ENCODE data around the gene ZNF423.
A peak's percentile ranks its signal among the peaks of the same experiment; 100 is the strongest.
"Not testable (repeated sequence)": the region's sequence is repeated elsewhere in the genome, so short reads cannot be mapped to it uniquely, and the experiment has no call there.

Gene ZNF423

DNA sequence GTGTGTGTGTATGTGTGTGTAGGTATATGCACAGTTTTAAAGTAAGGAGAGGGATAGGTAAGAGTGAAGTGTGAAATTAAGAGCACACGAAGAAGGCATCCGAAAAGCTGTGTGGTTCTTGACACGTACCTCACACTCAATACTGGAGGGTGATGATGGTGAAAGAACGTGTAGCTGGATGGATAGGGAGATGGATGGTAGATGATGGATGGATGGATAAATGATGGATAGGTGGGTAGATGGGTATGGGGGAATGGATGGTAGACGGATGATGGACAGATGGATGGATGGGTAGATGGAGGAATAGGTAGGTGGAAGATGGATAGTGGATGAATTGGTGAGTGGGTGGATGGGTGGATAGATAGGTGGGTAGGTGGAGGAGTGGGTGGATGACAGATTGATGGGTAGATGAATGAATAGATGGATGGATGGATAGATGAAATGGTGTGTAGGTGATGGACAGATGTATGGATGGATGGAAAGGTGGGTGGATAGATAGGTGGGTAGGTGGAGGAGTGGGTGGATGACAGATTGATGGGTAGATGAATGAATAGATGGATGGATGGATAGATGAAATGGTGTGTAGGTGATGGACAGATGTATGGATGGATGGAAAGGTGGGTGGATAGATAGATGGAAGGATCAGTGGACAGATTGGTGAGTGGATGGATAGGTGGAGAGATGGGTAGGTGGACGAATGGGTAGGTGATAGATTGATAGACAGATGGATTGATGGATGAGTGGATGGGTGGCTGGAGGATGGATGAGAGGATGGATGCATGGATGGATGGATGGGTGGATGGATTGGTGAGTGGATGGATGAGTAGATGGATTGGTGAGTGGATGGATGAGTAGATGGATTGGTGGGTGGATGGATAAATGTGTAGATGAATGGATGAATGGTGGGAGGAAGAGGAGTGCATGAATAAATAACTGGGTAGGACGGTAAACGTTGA lies 349.6 kb downstream of the ZNF423 start:
- not testable (repeated sequence) for ATAC-seq, DNase-seq

DNA sequence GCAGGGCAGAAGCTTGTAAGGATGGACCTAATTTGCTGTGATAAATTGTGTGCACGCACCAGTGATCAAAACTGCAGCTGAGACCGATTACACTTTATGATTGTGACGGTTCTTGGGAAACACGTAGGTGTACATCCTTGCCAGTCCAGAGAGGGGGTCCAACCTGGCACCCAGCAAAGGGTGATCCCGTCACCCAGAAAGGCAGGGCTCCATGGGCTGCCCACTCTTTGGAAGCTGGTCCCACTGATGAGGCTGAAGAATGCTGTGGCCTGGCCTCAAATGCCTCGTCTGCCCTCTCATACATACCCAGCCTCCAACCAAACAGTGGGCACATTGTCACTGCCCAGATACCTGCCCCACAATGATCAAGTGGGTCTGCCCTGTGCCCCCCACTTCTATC lies 350.4 kb downstream of the ZNF423 start:
- no peak for ATAC-seq
- no peak for DNase-seq

DNA sequence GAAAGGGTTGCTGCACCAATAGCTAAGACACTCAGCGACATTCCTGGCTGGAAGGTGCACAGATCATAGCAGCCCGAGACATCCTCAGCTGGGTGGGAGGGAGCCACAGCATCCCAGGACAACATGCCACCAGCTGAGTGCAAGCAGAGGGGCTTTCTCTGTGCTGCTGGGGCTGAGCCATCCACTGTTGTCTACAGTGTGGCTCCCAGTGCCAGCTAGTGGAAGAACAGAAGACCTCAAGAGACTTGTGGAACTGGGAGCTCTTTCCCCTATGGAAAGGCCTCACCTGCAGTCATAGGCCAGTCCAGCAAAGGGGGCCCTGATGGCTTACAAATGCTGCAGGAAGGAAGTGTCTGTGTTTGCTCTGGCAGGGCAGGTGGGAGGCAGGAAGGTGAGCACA lies 351.3 kb downstream of the ZNF423 start:
- ATAC-seq (no peak), DNase-seq (no peak)

DNA sequence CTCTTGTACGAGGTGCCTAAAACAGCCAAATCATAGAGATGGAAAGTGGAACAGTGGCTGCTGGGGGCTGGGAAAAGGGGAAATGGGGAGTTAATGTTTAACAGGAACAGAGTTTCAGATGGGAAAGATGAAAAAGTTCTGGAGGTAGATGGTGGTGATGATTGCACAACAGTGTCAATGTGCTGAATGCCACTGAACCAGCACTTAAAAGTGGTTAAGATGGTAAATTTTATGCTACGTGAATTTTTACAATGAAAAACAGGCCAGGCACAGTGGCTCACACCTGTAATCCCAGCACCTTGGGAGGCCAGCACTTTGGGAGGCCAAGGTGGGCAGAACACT lies 351.9 kb downstream of the ZNF423 start:
- DNase-seq, result no peak
- ATAC-seq, result no peak

DNA sequence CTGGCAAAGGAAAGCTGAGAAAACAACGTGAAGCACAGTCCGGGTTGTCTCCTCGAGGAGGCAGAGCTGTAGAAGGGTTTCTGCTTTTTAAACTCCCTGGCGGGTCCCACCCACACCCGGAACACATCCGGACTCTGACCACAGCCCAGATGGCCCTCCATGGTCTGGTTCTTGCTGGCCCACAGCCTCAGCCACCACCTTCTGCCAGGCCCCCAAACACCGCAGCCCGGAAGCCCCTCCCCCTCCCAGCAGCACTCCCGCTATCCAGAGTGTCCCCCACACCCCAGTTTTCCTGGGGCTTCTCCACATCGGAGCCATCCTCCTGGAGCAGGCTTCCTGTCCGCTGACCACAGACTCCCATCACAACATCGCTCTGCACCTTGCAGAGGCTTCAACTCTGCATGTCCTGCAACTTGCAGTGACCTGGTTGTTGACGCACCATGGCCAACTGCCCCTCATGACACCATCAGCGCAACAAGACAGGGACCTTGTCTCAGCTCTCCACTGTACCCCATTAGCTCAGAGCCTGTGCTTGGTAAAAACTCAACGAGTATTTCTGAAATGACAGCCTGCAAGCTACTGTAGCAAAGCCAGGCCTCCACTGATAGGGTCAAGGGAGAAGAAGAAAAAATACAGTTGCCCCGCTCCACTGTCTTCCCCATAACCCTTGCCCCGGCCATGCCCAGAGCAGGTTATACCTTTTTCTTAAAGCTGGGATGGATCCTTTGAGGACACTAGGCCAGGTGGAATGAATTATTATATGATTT lies 352.5 kb downstream of the ZNF423 start:
- ATAC-seq (no peak), DNase-seq (no peak)

DNA sequence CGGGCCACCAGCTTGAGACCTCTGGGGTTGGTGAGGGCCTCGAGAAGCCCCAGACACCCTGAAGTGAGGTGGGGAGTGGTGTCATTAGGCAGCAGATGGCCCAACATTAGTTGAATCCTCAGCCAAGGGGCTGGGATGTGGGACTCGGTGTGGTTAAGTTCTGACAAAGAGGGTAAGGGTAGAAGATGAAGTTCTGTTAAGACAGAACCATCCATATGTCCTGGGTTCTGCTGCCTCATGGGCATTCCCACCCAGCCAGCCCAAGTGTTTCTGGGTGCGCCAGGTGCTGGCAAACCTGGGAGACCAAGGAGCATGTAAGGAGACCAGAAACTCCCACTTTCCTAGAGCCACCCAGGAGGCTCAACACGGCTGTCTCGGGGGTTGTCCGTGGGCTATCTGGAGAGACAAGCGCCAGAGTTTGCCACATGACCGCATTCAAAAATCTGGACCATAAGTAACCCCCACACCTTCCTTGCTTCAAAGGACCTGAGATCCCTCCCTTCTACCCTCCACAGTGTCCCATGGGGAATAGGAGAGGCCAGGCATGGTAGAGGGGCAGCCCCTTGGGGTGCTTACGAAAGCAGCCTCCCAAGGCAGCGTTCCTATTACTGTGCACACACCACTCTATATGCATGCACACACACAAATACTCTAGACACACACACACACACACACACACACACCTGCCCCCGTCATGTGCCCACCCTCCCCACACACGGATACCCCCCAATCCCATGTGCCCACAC lies 353.6 kb downstream of the ZNF423 start:
- DNase-seq (no peak), ATAC-seq (no peak)

DNA sequence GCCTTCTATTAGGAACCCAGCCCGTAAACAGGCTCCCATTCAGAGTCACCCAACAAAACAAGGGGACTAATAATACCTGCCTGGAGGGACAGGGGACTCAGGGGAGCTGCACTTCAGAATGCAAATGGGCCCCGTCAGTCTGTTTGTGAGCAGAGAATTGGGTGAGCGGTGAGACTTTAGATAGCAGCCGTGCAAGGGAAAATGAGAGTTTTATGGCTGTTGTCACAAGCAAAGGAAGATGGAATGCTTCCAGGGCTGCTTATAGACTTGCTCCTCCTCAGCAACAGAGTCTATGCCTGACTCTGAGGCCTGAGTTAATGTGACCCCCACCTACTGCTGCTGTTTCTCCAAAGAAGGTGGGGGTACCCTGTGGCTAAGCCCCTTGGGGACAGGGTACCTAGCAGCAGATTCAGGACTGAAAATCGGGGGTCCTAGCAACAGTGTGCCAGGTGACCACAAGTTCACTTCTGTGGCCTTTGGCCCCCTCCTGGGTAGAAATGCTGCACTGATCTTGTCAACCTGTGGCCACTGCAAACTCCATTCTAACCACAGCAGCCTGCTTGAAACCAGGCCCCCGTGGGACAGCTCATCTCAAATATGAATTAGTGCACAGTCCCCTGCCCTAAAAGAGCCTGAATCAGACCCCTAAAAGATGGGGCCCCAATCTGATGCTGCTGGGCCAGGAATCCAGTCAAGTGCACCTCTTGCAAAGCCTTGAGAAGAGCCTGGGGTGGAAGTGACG lies 355.9 kb downstream of the ZNF423 start:
- ATAC-seq (no peak), DNase-seq (no peak)

DNA sequence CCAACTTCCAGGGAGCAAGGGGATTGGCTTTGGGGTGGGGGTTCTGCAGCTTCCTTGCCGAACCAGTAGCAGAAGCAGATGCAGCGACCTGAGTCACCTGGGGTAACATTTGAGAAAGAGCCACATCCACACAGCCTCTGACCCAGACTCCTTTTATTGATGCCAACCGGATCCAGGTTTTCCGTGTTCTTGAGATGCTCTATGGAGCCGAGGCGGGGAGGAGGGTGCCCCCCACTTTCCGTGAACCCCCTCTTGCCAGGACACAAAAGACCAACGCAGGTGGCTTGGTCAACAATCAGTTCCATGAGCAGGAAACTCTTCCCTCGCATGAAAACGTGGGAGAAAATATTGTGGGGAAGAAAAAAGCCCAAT lies 356.5 kb downstream of the ZNF423 start:
- no peak for DNase-seq
- no peak for ATAC-seq

DNA sequence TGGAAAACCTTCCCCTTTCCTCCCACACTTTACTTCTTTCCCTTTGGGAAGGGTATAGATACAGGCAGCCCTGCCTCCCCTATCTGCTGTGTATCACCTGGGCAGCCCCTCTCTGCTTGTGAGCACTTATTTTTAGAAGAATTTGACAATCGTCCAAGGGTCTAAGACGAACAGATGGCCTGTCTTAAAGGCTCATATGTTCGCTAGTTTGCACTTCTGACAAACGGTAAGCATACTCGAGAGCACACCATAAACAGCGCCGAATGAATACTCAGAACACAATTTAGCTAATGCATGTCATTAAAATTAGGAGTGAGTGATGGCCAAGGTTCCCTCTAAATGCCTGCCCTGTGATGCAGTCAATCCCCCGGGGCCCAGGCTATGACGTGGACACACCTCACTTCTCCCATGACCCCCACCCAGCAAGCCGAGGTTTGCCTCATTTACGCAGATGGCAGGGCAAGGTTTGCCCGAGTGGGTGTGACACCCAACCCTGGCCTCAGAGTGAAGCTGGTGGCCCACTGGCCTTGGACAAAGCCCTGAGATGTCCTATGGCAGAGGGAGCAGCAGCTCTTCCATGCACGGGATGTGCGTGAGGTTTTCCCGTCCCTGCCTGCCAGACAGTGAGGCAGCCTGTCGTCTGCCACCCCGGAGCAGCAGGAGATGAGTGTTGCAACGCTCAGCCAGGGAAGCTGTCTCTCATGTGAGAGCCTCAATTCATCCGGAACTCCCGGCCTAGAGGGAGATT lies 357.1 kb downstream of the ZNF423 start:
- DNase-seq, result no peak

DNA sequence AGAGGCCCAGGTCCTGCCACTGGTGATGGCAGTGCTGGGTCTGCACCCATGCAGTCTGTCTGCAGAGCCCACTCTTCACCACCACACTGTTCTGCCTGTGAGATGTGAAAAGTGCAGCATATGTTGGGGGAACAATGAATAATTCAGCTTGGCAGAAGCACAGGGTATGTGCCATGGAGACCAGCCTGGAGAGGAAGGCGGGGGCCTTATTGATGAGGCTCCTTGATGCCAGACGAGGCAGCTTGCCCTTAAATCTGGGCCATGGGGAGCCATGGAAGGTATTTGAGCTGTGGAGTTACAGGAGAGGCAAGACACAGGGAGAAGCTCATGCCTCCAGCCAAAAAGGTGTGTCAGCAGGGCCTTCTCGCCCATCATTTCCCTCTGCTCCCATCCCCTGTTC lies 357.6 kb downstream of the ZNF423 start:
- ATAC-seq, result no peak

More for the DNA sequence above, 357.1 kb downstream of the ZNF423 start:
- ATAC-seq, result no peak

DNA sequence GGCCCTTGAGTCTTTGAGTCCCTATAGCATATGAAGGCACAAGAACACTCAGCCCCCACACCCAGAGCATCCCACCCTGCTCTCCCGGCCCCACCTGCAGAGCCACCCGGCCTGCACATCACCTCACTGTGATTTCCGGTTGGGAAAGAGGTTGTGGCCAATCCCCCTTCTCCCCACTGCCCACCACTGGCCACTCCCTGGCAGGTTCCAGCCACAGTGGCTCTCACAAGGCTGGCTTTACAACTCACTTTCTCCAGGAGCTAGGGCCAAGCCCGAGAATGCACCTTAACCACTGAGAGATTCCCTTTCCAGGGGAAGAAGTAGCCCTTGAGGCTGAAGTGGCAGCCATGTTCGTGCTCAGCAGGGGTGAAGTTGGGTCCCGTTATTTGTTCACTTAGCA lies 358.4 kb downstream of the ZNF423 start:
- no peak for DNase-seq
- no peak for ATAC-seq

More for the DNA sequence above, 357.6 kb downstream of the ZNF423 start:
- DNase-seq, result no peak

DNA sequence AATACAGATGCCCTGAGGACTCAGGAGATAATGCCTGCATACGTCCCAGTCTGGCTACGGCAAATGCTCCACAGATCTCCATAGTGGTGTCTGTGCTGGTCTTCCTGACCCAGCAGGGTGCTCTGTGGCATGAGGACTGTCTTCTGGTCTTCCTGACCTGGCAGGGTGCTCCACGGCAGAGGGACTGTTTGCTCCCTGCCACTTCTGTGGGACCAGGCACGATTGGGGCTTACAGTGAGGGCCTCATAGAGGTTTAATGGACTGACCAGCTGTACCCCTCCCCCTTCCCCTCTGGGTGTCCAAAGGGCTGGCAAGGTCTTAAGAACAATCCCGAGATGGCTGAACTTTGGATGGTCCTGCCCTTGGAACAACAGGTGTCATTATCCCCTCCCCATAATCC lies 359.3 kb downstream of the ZNF423 start:
- ATAC-seq, result no peak

DNA sequence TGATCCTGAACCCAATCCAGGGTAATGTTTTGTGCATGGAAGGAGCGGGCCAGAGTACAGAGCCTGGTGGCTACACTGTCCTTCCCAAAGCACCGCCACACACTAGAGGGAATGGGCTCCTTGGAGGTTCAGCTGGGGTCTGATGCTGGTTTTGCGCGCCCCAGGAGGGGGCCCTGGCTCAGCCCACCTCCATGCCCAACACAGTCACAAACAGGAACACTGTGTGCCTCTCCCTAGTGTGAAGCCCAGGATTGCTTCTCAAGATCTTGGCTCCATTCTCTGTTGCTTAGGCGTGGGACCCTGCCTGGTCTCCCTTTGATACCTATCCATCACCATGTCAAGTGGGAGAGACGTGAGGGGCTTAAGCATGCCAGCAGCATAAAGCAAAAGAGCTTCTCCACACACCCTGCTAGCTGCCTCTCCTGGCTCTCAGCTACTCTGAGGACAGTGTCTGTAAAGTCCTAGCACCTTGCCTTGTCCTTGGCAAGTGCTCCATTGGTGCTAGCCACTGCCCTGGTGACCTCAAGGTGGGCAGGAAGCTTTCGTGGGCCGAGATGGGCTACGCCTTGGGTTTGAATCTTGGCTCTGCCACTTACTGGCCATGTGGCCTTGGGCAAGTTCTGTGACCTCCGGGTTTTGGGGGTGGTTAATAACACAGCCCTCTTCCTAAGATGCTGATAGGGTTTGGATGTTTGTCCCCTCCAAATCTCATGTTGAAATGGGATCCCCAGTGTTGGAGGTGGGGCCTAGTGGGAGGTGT lies 360.1 kb downstream of the ZNF423 start:
- no peak for DNase-seq
- no peak for ATAC-seq

More for the DNA sequence above, 359.3 kb downstream of the ZNF423 start:
- DNase-seq, result no peak

DNA sequence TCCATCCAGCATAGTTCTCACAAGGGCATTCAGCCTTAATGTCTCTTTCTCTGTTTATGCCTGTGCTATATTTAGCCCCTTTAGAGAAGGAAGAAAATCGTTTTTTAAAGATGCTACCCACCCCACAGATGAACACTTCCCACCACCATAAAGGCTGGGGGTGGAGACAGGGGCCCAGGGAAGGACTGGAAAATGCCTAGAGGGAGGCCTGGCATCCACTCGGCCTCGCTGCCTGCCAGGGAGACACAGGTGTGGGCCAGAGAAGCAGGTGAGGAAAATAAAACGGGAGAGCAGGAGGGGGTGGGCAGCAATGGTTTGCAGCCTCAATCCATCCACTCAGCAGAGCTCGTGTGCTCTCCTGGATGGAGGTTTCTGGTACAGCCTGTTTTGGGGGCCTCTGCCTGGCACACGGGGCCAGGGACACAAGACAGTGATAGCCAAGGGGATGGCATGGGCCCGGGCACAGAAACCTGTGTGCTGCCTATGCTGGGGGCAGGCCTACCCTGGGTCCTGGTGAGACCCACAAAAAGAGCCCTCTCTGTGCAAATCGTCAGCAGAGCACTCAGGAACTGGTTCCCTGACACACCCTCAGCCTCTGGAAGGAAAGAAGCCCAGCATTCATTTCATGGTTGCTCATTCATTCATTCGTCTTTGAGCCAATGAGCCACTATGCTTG lies 360.9 kb downstream of the ZNF423 start:
- DNase-seq, result no peak

DNA sequence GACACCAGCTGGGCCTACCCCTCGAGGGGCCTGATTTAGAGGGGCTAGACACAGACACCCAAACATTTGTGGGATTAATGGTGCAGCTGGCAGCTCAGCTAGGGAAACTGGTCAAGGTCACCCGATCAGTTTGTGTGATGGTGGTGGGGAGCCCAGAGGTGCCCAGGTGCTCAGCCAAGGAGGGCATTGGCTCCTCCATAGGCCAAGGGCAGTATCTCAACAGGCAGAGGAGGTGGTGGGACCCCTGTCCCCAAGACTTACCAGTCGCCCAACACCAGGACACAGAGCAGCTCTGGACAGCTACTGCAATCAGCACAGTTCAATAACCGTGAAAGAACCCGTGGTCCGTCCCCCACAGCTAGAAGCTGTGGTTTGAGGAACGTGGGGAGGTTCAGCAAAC lies 361.4 kb downstream of the ZNF423 start:
- DNase-seq (no peak), ATAC-seq (no peak)

More for the DNA sequence above, 360.9 kb downstream of the ZNF423 start:
- no peak for ATAC-seq

DNA sequence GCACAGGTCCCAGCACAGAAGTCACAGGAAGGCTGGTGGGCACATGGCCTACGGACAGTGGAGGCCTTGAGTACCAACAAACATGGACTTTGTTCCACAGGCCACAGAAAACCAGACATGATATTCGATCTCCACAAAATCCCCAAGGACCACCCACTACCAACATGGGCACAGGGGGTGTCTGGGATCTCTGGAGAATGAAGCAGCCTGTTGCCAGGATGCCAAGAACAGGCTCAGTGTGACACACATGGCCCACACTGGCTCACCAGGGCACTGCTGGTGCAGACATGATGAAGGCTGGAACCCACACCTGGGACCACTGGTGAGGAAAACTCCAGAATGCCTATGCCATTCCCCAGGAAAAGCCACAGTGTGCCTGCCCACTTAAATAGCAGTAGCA lies 362.1 kb downstream of the ZNF423 start:
- DNase-seq (no peak), ATAC-seq (no peak)

DNA sequence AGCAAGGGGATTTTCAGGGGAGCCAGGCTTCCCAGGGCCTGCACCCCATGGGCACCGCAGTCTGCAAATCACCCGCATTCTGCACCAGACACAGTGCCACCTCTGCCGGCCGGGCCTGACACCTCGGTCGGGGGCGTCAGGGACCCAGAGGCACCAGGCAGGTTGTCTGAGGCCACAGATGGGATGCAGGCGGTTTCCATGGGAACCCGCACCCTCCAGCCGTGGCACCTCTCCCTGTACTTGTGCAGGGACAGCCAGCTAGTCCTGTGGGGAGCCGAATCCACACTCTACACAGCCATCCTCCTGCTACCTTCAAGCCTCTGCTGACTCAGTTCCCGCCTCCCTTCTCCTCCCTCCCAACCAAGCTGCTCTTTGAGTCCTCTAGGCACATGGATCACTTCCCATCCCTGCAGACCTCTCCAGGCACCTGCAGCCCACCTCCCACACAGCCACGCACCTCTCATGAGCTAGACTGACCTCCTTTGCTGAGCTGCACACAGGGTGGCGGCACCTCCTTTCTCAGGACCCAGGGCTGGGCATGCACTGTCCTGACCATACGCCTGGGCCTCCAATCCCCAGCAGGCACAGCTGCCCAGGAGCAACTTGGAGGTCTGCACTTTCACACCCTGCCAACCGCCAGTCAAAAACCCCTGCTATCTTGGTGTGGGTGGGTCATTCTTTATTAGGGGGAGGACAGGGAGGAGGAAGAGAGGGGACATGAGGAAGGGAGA lies 362.9 kb downstream of the ZNF423 start:
- no peak for DNase-seq

DNA sequence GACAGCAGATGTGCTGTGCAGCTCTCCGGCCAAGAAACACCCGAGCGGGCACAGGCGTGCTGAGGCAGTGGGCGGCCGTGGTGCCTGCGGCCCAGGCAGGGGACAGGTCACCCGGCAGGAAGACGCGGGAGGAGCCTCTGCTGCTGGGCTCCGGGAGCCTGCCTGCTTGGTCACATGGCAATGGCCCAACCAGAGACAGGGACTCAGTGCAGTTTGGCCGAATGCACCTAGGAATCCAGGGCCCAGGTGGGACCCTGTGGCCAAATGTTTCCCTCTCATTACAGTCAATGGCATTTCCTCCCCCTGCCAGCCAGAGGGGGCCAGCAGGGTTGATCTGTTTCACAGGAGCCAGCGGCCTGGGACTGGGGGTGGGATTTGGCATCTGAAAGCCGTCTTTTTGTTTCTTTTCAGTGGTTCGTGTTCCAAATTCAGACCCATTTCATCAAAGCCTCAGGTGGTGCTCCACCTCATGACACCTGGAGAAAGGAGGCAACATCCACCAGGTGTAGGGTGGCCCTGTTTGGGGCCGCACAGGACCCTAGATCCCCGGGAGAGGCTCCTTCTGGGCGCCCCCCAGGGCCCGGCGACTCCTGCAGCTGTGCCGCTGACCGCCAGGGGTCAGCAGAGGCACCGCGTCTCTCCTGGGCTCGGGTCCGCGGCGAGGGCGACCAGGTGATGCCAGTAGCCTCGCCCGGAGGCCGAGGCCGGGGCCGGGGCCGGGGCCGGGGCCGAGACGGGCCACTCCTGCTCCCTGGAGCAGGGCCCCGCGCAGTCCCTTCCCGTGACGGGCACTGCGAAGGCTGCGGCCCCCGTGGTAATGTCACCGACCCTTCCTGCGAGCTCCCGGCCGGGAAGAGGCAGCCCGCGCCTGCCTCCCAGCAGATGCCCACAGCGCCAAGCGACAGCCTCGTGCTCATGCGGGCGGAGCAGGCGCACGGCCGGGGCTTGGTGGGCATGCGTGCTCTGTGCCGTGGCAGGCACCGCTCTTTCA lies 363.8 kb downstream of the ZNF423 start:
- DNase-seq (peak; percentile 57), ATAC-seq (peak; percentile 67)

More for the DNA sequence above, 362.9 kb downstream of the ZNF423 start:
- ATAC-seq, result no peak
